ENCODE results near the gene PCNX2. TPM values are rescaled to one million over a fixed set of nuclear protein-coding genes. Genes with fewer than 3 reads are reported as not detected.
"Not testable (repeated sequence)": the region's sequence is repeated elsewhere in the genome, so short reads cannot be mapped to it uniquely, and the experiment has no call there.

The PCNX2 gene
- total RNA-seq, 1 experiment from 2014 or later: 9.1 TPM

DNA sequence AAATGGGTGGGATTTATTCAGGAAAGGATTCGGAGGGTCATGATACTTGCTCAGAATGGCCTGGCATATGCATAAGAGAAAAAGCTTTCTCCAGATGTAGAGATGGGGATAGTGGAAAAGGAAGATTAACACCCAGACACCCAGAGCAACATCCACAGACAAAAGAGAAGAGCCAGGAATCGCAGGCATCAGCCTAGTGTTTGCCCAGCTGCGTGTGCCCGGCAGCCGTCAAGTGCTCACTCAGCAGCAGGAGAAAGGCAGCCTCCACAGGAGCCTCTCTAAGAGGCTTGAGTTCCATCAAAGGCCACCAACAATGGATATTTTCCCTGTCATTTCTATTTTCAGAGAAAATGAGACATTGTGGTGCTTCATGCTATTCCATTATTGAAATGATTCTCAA lies 290.4 kb downstream of the PCNX2 start:
- intact Hi-C loops (cut with micrococcal nuclease; ENCODE audit: unreplicated experiment): no loop called here
- no peaks in the 10 kb centered on the region for H3K4me1 ChIP-seq (ENCODE audit: insufficient read depth, low read length, poor library complexity, severe bottlenecking)
- DNase-seq (ENCODE audit: low spot score): no peak
- no TSS peak for BruUV-seq (replicated peaks)
- no peaks in the 10 kb centered on the region for H3K27me3 ChIP-seq (replicated peaks; ENCODE audit: insufficient read depth, low read depth, low read length, poor library complexity)
- ChIA-PET POLR2A (ENCODE audit: low non-redundant PET) (no interaction called here), CTCF (no interaction called here)
- H3K4me3 ChIP-seq (ENCODE audit: low read depth, low read length, poor library complexity, severe bottlenecking): no peak overlapping the region
- H3K9me3 ChIP-seq (ENCODE audit: low read depth, low read length, poor library complexity, severe bottlenecking): no peaks in the 10 kb centered on the region
- no peak overlapping the region for H3K27ac ChIP-seq (ENCODE audit: low read depth, low read length, poor library complexity, severe bottlenecking)
- no peaks in the 10 kb centered on the region for H3K36me3 ChIP-seq (ENCODE audit: insufficient read depth, low read length, poor library complexity, severe bottlenecking)
- no peak for TF ChIP-seq EZH2 (IDR thresholded peaks at IDR 0.05; ENCODE audit: borderline replicate concordance, low read depth, low read length, poor library complexity, severe bottlenecking)
- TF ChIP-seq, protein P1, sequence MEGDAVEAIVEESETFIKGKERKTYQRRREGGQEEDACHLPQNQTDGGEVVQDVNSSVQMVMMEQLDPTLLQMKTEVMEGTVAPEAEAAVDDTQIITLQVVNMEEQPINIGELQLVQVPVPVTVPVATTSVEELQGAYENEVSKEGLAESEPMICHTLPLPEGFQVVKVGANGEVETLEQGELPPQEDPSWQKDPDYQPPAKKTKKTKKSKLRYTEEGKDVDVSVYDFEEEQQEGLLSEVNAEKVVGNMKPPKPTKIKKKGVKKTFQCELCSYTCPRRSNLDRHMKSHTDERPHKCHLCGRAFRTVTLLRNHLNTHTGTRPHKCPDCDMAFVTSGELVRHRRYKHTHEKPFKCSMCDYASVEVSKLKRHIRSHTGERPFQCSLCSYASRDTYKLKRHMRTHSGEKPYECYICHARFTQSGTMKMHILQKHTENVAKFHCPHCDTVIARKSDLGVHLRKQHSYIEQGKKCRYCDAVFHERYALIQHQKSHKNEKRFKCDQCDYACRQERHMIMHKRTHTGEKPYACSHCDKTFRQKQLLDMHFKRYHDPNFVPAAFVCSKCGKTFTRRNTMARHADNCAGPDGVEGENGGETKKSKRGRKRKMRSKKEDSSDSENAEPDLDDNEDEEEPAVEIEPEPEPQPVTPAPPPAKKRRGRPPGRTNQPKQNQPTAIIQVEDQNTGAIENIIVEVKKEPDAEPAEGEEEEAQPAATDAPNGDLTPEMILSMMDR (conservative IDR thresholded peaks at IDR 0.05; ENCODE audit: low read depth, low read length): no peak

DNA sequence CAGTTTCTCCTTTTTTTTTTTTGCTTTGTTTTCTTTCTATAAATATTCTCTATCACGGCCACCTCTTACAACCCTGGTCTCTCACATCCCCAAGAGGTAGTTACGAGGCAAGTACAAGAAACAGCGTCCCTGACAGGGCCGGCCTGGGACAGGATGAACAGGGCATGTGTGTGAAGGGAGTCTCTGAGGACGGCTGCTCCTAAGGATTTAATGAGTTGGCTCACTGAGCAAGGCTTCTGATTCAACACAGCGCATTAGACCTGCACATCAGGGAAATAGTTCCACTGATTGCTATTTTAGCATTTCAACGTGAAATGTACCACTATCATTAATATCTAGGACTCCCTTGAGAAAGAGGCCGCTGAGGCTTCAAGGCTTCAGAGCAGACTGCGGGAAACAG lies 291.1 kb downstream of the PCNX2 start:
- no peaks in the 10 kb centered on the region for H3K36me3 ChIP-seq (ENCODE audit: insufficient read depth, low read length, poor library complexity, severe bottlenecking)
- CTCF ChIA-PET: no interaction called here
- no peaks in the 10 kb centered on the region for H3K9me3 ChIP-seq (ENCODE audit: low read depth, low read length, poor library complexity, severe bottlenecking)
- BruUV-seq (replicated peaks): no TSS peak
- no peaks in the 10 kb centered on the region for H3K4me1 ChIP-seq (ENCODE audit: insufficient read depth, low read length, poor library complexity, severe bottlenecking)
- TF ChIP-seq, protein P1 (conservative IDR thresholded peaks at IDR 0.05; ENCODE audit: low read depth, low read length): no peak
- TF ChIP-seq EZH2 (IDR thresholded peaks at IDR 0.05; ENCODE audit: borderline replicate concordance, low read depth, low read length, poor library complexity, severe bottlenecking): no peak
- no peak overlapping the region for H3K4me3 ChIP-seq (ENCODE audit: low read depth, low read length, poor library complexity, severe bottlenecking)
- intact Hi-C loops (cut with micrococcal nuclease; ENCODE audit: unreplicated experiment): no loop called here
- H3K27ac ChIP-seq (ENCODE audit: low read depth, low read length, poor library complexity, severe bottlenecking): no peak overlapping the region
- H3K27me3 ChIP-seq (replicated peaks; ENCODE audit: insufficient read depth, low read depth, low read length, poor library complexity): no peaks in the 10 kb centered on the region
- DNase-seq (ENCODE audit: low spot score): no peak
- POLR2A ChIA-PET (ENCODE audit: low non-redundant PET): no interaction called here

DNA sequence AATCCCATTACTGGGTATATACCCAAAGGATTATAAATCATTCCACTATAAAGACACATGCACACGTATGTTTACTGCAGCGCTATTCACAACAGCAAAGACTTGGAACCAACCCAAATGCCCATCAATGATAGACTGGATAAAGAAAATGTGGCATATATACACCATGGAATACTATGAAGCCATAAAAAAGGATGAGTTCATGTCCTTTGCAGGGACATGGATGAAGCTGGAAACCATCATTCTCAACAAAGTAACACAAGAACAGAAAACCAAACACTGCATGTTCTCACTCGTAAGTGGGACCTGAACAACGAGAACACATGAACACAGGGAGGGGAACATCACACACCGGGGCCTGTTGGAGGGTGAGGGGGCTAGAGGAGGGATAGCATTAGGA lies 291.9 kb downstream of the PCNX2 start:
- H3K4me1 ChIP-seq (ENCODE audit: insufficient read depth, low read length, poor library complexity, severe bottlenecking); H3K4me3 ChIP-seq (ENCODE audit: low read depth, low read length, poor library complexity, severe bottlenecking); H3K27me3 ChIP-seq (replicated peaks; ENCODE audit: insufficient read depth, low read depth, low read length, poor library complexity); POLR2A ChIA-PET (ENCODE audit: low non-redundant PET); H3K36me3 ChIP-seq (ENCODE audit: insufficient read depth, low read length, poor library complexity, severe bottlenecking); H3K27ac ChIP-seq (ENCODE audit: low read depth, low read length, poor library complexity, severe bottlenecking); DNase-seq (ENCODE audit: low spot score); H3K9me3 ChIP-seq (ENCODE audit: low read depth, low read length, poor library complexity, severe bottlenecking); BruUV-seq (replicated peaks); CTCF ChIA-PET; intact Hi-C loops (cut with micrococcal nuclease; ENCODE audit: unreplicated experiment): not testable (repeated sequence)

DNA sequence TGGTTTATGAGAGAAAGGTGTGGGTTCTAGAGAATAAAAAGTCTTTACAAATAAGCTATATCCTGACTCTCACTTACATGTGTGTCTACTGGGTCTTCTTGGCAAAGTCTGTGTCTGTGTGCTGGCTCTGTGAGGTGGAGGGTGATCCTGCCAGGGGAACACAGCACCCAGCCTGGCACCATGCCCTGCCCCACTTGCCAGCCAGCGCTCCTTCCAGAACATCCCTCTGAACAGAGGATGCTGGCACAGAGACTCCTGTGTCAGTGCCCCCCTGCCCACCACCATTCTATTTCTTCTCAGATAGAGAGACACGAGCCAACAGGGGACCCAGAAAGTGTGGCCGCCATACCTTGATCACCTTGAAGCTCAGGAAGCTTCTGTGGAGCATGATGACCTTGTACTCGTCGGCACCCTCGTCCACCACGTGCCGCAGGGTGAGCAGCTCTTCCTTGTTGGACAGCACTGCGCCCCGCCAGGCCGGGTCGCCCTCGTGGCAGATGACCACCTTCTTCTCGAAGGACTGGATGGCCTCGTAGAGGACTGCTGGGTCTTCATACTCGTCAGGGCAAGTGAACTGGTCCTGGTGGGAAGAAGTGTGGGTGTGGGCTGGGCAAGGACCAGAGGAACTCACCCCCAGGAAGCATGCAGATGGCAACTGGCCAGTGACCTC lies 295.4 kb downstream of the PCNX2 start:
- Histone ChIP-seq H3K27me3 (replicated peaks; ENCODE audit: insufficient read depth, low read depth, low read length, poor library complexity) (no peaks in the 10 kb centered on the region), H3K36me3 (ENCODE audit: insufficient read depth, low read length, poor library complexity, severe bottlenecking) (no peaks in the 10 kb centered on the region), H3K4me3 (ENCODE audit: low read depth, low read length, poor library complexity, severe bottlenecking) (no peak overlapping the region), H3K4me1 (ENCODE audit: insufficient read depth, low read length, poor library complexity, severe bottlenecking) (no peaks in the 10 kb centered on the region), H3K27ac (ENCODE audit: low read depth, low read length, poor library complexity, severe bottlenecking) (no peak overlapping the region), H3K9me3 (ENCODE audit: low read depth, low read length, poor library complexity, severe bottlenecking) (no peaks in the 10 kb centered on the region)
- POLR2A ChIA-PET (ENCODE audit: low non-redundant PET): no interaction called here
- intact Hi-C loops (cut with micrococcal nuclease; ENCODE audit: unreplicated experiment): no loop called here
- TF ChIP-seq, protein P1 (conservative IDR thresholded peaks at IDR 0.05; ENCODE audit: low read depth, low read length): no peak
- no peak for TF ChIP-seq EZH2 (IDR thresholded peaks at IDR 0.05; ENCODE audit: borderline replicate concordance, low read depth, low read length, poor library complexity, severe bottlenecking)
- no peak for DNase-seq (ENCODE audit: low spot score)
- no TSS peak for BruUV-seq (replicated peaks)
- CTCF ChIA-PET: no interaction called here
